CD4-positive, CD25-positive, alpha-beta regulatory T cell (primary cell): Measurements from ENCODE around the gene F10. TPM values are rescaled to one million over a fixed set of nuclear protein-coding genes. Genes with fewer than 3 reads are reported as not detected.

ENCODE experiments used
- ATAC-seq, 2 donors: fragments of 150-1000 bp; cut with Tn5 transposase; one replicate each; pipeline ENCODE4 v1.10.0; 2021; ENCODE audit warnings: low read depth in 2 of 2, moderate number of reproducible peaks in 2 of 2, moderate library complexity in 1 of 2
- DNase-seq, 3 donors: peaks; one replicate each; pipeline versions ENCODE4 v3.0.0 to v3.0.0-alpha.2; 2012 to 2022; ENCODE audit warnings: mixed read lengths in 1 of 3
- H3K27ac ChIP-seq: one replicate; pipeline ENCODE4 v1.7.0; 2013; ENCODE audit warnings: mild to moderate bottlenecking, low read length; ENCODE audit not compliant: insufficient read depth, poor library complexity, severe bottlenecking
- H3K27me3 ChIP-seq: one replicate; pipeline ENCODE4 v1.7.0; 2013; ENCODE audit warnings: low read length; ENCODE audit not compliant: control insufficient read depth, insufficient read depth
- H3K36me3 ChIP-seq: one replicate; pipeline ENCODE4 v1.7.0; 2013; ENCODE audit warnings: mild to moderate bottlenecking, low read length, moderate library complexity; ENCODE audit not compliant: control insufficient read depth, insufficient read depth
- H3K4me1 ChIP-seq: 2 replicates; pipeline ENCODE4 v1.7.0; 2013; ENCODE audit warnings: mild to moderate bottlenecking, low read length; ENCODE audit not compliant: insufficient read depth, control insufficient read depth, poor library complexity, severe bottlenecking
- H3K4me3 ChIP-seq: one replicate; pipeline ENCODE4 v1.7.0; 2013; ENCODE audit warnings: low read depth, mild to moderate bottlenecking, low read length, moderate library complexity
- H3K9me3 ChIP-seq, 2 experiments: 1 replicate in 1 of 2; 2 replicates in 1 of 2; pipeline ENCODE4 v1.7.0; 2013; ENCODE audit warnings: low read length in 2 of 2, mild to moderate bottlenecking in 1 of 2, moderate library complexity in 1 of 2; ENCODE audit not compliant: control insufficient read depth in 2 of 2
- H3K27ac Mint-ChIP-seq, 3 donors: one replicate each; pipeline ENCODE4 v1.8.0; 2020 to 2022; ENCODE audit warnings: mild to moderate bottlenecking in 3 of 3, mixed read lengths in 3 of 3, moderate library complexity in 2 of 3
- H3K27me3 Mint-ChIP-seq: one replicate; pipeline ENCODE4 v1.8.0; 2022; ENCODE audit warnings: mild to moderate bottlenecking, mixed read lengths
- H3K36me3 Mint-ChIP-seq: one replicate; pipeline ENCODE4 v1.8.0; 2020; ENCODE audit warnings: mixed read lengths
- H3K4me1 Mint-ChIP-seq, 4 donors: one replicate each; pipeline ENCODE4 v1.8.0; 2020 to 2022; ENCODE audit warnings: mixed read lengths in 4 of 4, mild to moderate bottlenecking in 1 of 4
- H3K4me3 Mint-ChIP-seq, 4 donors: one replicate each; pipeline ENCODE4 v1.8.0; 2020 to 2022; ENCODE audit warnings: mild to moderate bottlenecking in 4 of 4, mixed read lengths in 4 of 4, moderate library complexity in 3 of 4
- H3K9me3 Mint-ChIP-seq, 7 donors: one replicate each; pipeline ENCODE4 v1.8.0; 2020 to 2022; ENCODE audit warnings: mixed read lengths in 7 of 7, mild to moderate bottlenecking in 3 of 7, moderate library complexity in 2 of 7
- polyA plus RNA-seq, 4 donors: library from polyadenylated mRNA; unstranded; fragments of 300-500 nt; fragmentation: Illumina TruSeq; gene quantifications; one replicate each; pipeline ENCODE4 v1.2.3, GENCODE V29; 2021
- total RNA-seq: library from RNA; stranded (reverse); gene quantifications from one replicate; pipeline ENCODE4 v1.2.3, GENCODE V29; 2022

The F10 gene
- total and polyA plus RNA-seq, 5 donors from 2014 or later: 0.11 TPM; not detected in 4

GRCh38 chr13:113118261-113119021, 4.2 kb upstream of the F10 start:
- Mint-ChIP-seq H3K27me3 (peaks cover 9% of the 10 kb centered on the region), H3K27ac (no peak overlapping the region), H3K4me3 (no peak overlapping the region), H3K36me3 (no peaks in the 10 kb centered on the region), H3K9me3 (peaks cover 0 to 3% (median 0%) of the 10 kb centered on the region in 7 donors), H3K4me1 (no peaks in the 10 kb centered on the region)
- Histone ChIP-seq H3K27ac (no peak overlapping the region), H3K4me1 (no peaks in the 10 kb centered on the region), H3K36me3 (no peaks in the 10 kb centered on the region), H3K27me3 (no peaks in the 10 kb centered on the region), H3K4me3 (no peak overlapping the region), H3K9me3 (no peaks in the 10 kb centered on the region)
- ATAC-seq (no peak), DNase-seq (no peak)

- peaks cover 0 to 3% (median 0%) of the 10 kb centered on the region in 7 donors for H3K9me3 Mint-ChIP-seq
- no peak for ATAC-seq
Measured at GRCh38 chr13:113119166-113119821, 3.3 kb upstream of the F10 start.

GRCh38 chr13:113119822-113120189, 2.8 kb upstream of the F10 start:
- H3K36me3 Mint-ChIP-seq: no peaks in the 10 kb centered on the region
- Histone ChIP-seq H3K27ac (no peak overlapping the region), H3K4me1 (no peaks in the 10 kb centered on the region), H3K36me3 (no peaks in the 10 kb centered on the region), H3K27me3 (no peaks in the 10 kb centered on the region), H3K4me3 (no peak overlapping the region), H3K9me3 (no peaks in the 10 kb centered on the region)
- H3K27me3 Mint-ChIP-seq: peaks cover 9% of the 10 kb centered on the region
- no peak overlapping the region for H3K4me3 Mint-ChIP-seq
- no peak for DNase-seq
- H3K9me3 Mint-ChIP-seq: peaks cover 0 to 3% (median 0%) of the 10 kb centered on the region in 7 donors
- ATAC-seq: no peak
- H3K27ac Mint-ChIP-seq: no peak overlapping the region
- no peaks in the 10 kb centered on the region for H3K4me1 Mint-ChIP-seq

More at GRCh38 chr13:113119166-113119821, 3.3 kb upstream of the F10 start:
- Histone ChIP-seq H3K27ac (no peak overlapping the region), H3K9me3 (no peaks in the 10 kb centered on the region), H3K4me1 (no peaks in the 10 kb centered on the region), H3K4me3 (no peak overlapping the region), H3K27me3 (no peaks in the 10 kb centered on the region), H3K36me3 (no peaks in the 10 kb centered on the region)
- no peak overlapping the region for H3K4me3 Mint-ChIP-seq
- no peaks in the 10 kb centered on the region for H3K36me3 Mint-ChIP-seq
- H3K27me3 Mint-ChIP-seq: peaks cover 9% of the 10 kb centered on the region
- H3K27ac Mint-ChIP-seq: peak overlapping the region in 1 of 3 donors; percentile 20
- H3K4me1 Mint-ChIP-seq: no peaks in the 10 kb centered on the region
- no peak for DNase-seq

GRCh38 chr13:113120300-113121182, 2.1 kb upstream of the F10 start:
- Mint-ChIP-seq H3K36me3 (no peaks in the 10 kb centered on the region), H3K27ac (no peak overlapping the region), H3K4me1 (no peaks in the 10 kb centered on the region), H3K9me3 (peaks cover 0 to 3% (median 0%) of the 10 kb centered on the region in 7 donors), H3K27me3 (peaks cover 9% of the 10 kb centered on the region), H3K4me3 (no peak overlapping the region)
- Histone ChIP-seq H3K4me1 (no peaks in the 10 kb centered on the region), H3K4me3 (no peak overlapping the region), H3K27ac (no peak overlapping the region), H3K36me3 (no peaks in the 10 kb centered on the region), H3K27me3 (no peaks in the 10 kb centered on the region), H3K9me3 (no peaks in the 10 kb centered on the region)
- no peak for ATAC-seq
- no peak for DNase-seq

- Histone ChIP-seq H3K27ac (no peak overlapping the region), H3K4me1 (no peaks in the 10 kb centered on the region), H3K9me3 (no peaks in the 10 kb centered on the region), H3K36me3 (no peaks in the 10 kb centered on the region), H3K27me3 (no peaks in the 10 kb centered on the region), H3K4me3 (no peak overlapping the region)
- ATAC-seq (no peak), DNase-seq (no peak)
- Mint-ChIP-seq H3K4me1 (no peaks in the 10 kb centered on the region), H3K36me3 (no peaks in the 10 kb centered on the region), H3K4me3 (no peak overlapping the region), H3K27me3 (peaks cover 5% of the 10 kb centered on the region), H3K27ac (no peak overlapping the region), H3K9me3 (peaks cover 0 to 4% (median 0%) of the 10 kb centered on the region in 7 donors)
Measured at GRCh38 chr13:113121183-113121927, 1.2 kb upstream of the F10 start.

- H3K36me3 Mint-ChIP-seq: no peaks in the 10 kb centered on the region
- DNase-seq (no peak), ATAC-seq (no peak)
- H3K27me3 Mint-ChIP-seq: peaks cover under 1% of the 10 kb centered on the region
- H3K27ac ChIP-seq: no peak overlapping the region
- H3K4me1 ChIP-seq: no peaks in the 10 kb centered on the region
- H3K27me3 ChIP-seq: no peaks in the 10 kb centered on the region
- H3K4me1 Mint-ChIP-seq: no peaks in the 10 kb centered on the region
- H3K27ac Mint-ChIP-seq: no peak overlapping the region
- H3K9me3 ChIP-seq: no peaks in the 10 kb centered on the region
- no peak overlapping the region for H3K4me3 Mint-ChIP-seq
- H3K9me3 Mint-ChIP-seq: peaks cover 0 to 4% (median 0%) of the 10 kb centered on the region in 7 donors
- H3K4me3 ChIP-seq: no peak overlapping the region
- H3K36me3 ChIP-seq: no peaks in the 10 kb centered on the region
Measured at GRCh38 chr13:113121928-113122471, 599 bp upstream of the F10 start.
